Transverse colon (tissue), 4 donors: ENCODE results near the gene GCA. TPM values are rescaled to one million over a fixed set of nuclear protein-coding genes. Genes with fewer than 3 reads are reported as not detected.

Experiments
- DNase-seq: peaks from one replicate; pipeline ENCODE4 v3.0.0-alpha.2; 2019
- H3K27ac ChIP-seq, 4 donors: fragments of 200-600 bp; sonication (generic); 2 replicates each; pipeline ENCODE4 v1.5.1; 2016 to 2018; ENCODE audit warnings: inconsistent platforms in 4 of 4
- H3K27me3 ChIP-seq: fragments of 200-600 bp; sonication (generic); 2 replicates; pipeline ENCODE4 v1.5.1; 2017; ENCODE audit warnings: inconsistent platforms
- H3K36me3 ChIP-seq, 4 donors: fragments of 200-600 bp; sonication (generic); 2 replicates each; pipeline ENCODE4 v1.5.1; 2017 to 2019; ENCODE audit warnings: inconsistent platforms in 4 of 4
- H3K4me1 ChIP-seq, 4 donors: fragments of 200-600 bp; sonication (generic); 2 replicates each; pipeline ENCODE4 v1.5.1; 2017 to 2020; ENCODE audit warnings: inconsistent platforms in 4 of 4
- H3K4me3 ChIP-seq, 4 donors: fragments of 200-600 bp; sonication (generic); 1 replicate in 1 of 4; 2 replicates in 3 of 4; pipeline versions ENCODE4 v1.5.1 to v1.6.1; 2017 to 2019; ENCODE audit warnings: inconsistent platforms in 4 of 4
- H3K9me3 ChIP-seq, 2 donors: fragments of 200-600 bp; sonication (generic); 2 replicates each; pipeline ENCODE4 v1.5.1; 2017 to 2019; ENCODE audit warnings: inconsistent platforms in 2 of 2
- EP300 ChIP-seq: sonication (generic); formaldehyde crosslinking; IDR thresholded peaks from one replicate; pipeline ENCODE4 v1.6.1; 2017; ENCODE audit warnings: antibody characterized with exemption, low read depth
- POLR2A ChIP-seq: fragments of 450-650 bp; IDR thresholded peaks from one replicate; pipeline ENCODE4 v1.6.1; 2016; ENCODE audit warnings: antibody characterized with exemption, mild to moderate bottlenecking, moderate library complexity
- POLR2AphosphoS5 ChIP-seq, 3 donors: sonication (generic); formaldehyde crosslinking; IDR thresholded peaks; one replicate each; pipeline ENCODE4 v1.6.1; 2016; ENCODE audit warnings: antibody characterized with exemption in 3 of 3
- WGBS, 2 donors: methylation state at CpG; one replicate each; pipeline ENCODE4 v1.1.5; 2018; ENCODE audit warnings: low coverage in 1 of 2; 5-methylcytosine and 5-hydroxymethylcytosine counted together
- in situ Hi-C, 4 donors: fragments of 200-750 bp; cut with MboI; loops; one replicate each; pipeline versions ENCODE4 v1.15.0 to v1.15.1; 2017; ENCODE audit warnings: low sequenced_read_pairs in 3 of 4, low pct_ligation_motif_present in 1 of 4, low pct_unique_long_range_greater_than_20kb in 1 of 4
- intact Hi-C: fragments of 100-400 bp; cut with DNase I; formaldehyde crosslinking; loops from one replicate; pipeline ENCODE4 v1.15.1; 2023; ENCODE audit warnings: low total_unique reads
- total RNA-seq, 4 donors: library from RNA; depleted of rRNA; stranded (reverse); fragments of >200 nt; gene quantifications; one replicate each; pipeline ENCODE4 v1.1.0, GENCODE V29; 2016
- TF ChIP-seq, protein P1 (sequence below), 5 experiments: fragments of 200-600 bp in 3 of 5; fragments of 450-650 bp in 2 of 5; sonication (generic) in 3 of 5; IDR thresholded peaks; 1 replicate in 2 of 5; 2 replicates in 3 of 5; pipeline ENCODE4 v1.5.1; 2016 to 2017; ENCODE audit warnings: antibody characterized with exemption in 5 of 5, inconsistent platforms in 3 of 5, mild to moderate bottlenecking in 2 of 5, moderate library complexity in 1 of 5

The GCA gene
- total RNA-seq, 4 donors from 2014 or later = 7.5 to 25.8 (median 18.4) TPM; not detected in 1

DNA sequence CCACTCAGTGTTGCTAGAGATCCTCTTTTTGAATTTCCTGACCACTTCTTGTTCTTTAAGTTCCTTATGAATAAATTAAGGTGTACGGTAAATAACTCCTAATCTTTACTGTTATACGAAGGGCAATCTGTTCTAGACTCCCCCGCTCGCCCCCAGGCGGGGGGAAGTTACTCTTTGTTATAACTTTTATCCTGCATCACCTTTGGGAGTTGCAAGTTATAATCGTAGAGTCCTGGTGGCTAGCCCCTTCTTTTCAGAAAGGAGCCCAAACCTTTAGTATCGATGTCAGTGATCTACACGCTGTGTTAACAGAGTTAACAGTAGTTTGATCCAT is 652 bp downstream of the GCA start:
- H3K36me3 ChIP-seq = peaks cover 0 to 5% (median 2%) of the 10 kb centered on the region in 4 donors
- no peaks in the 10 kb centered on the region for H3K27me3 ChIP-seq
- H3K4me3 ChIP-seq = peak overlapping the region; percentile 44 to 90 (median 76)
- intact Hi-C loops = no loop called here
- TF ChIP-seq, protein P1, sequence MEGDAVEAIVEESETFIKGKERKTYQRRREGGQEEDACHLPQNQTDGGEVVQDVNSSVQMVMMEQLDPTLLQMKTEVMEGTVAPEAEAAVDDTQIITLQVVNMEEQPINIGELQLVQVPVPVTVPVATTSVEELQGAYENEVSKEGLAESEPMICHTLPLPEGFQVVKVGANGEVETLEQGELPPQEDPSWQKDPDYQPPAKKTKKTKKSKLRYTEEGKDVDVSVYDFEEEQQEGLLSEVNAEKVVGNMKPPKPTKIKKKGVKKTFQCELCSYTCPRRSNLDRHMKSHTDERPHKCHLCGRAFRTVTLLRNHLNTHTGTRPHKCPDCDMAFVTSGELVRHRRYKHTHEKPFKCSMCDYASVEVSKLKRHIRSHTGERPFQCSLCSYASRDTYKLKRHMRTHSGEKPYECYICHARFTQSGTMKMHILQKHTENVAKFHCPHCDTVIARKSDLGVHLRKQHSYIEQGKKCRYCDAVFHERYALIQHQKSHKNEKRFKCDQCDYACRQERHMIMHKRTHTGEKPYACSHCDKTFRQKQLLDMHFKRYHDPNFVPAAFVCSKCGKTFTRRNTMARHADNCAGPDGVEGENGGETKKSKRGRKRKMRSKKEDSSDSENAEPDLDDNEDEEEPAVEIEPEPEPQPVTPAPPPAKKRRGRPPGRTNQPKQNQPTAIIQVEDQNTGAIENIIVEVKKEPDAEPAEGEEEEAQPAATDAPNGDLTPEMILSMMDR (IDR thresholded peaks at IDR 0.05) = peak in 1 of 5 experiments; percentile 17
- no peak for TF ChIP-seq EP300
- no peak for TF ChIP-seq POLR2A
- peaks cover 0 to 12% (median 4%) of the 10 kb centered on the region in 4 donors for H3K4me1 ChIP-seq
- H3K9me3 ChIP-seq = no peaks in the 10 kb centered on the region
- 4 to 6% methylated on average over 6 to 8 of the region's 8 CpGs for WGBS, 2 donors
- in situ Hi-C loops = loop anchor here in 1 of 4 donors (25.0 kb wide), 1 partner anchor 357 kb away; no protein-coding TSS in a partner anchor
- peak overlapping the region; percentile 81 to 90 (median 88) for H3K27ac ChIP-seq
- DNase-seq = peak; percentile 16

DNA sequence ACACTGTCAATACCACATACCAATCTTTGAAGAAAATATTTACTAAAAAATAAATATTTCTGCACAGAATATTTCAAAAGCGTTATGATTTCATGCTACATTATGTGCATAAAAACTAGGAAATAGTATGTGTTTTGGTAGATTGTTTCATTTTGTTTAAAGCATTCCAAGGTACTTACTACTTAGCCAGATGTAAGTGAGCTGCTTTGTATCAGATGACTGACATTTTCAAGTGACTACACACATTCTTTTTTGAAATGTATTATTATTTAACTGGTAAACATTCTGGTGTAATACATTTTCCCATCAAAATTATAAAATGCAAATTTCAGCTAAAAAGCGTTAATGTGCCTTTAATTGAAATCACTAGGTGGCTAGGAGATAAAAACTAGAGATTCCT is 21.5 kb downstream of the GCA start:
- no peak for TF ChIP-seq POLR2A
- Histone ChIP-seq H3K4me1 (no peaks in the 10 kb centered on the region), H3K4me3 (no peak overlapping the region), H3K27ac (no peak overlapping the region), H3K27me3 (no peaks in the 10 kb centered on the region), H3K36me3 (no peaks in the 10 kb centered on the region), H3K9me3 (no peaks in the 10 kb centered on the region)
- in situ Hi-C loops (no loop called here), intact Hi-C loops (no loop called here)
- DNase-seq = no peak
- 77 to 85% methylated on average over 2 of the region's 2 CpGs for WGBS, 2 donors

DNA sequence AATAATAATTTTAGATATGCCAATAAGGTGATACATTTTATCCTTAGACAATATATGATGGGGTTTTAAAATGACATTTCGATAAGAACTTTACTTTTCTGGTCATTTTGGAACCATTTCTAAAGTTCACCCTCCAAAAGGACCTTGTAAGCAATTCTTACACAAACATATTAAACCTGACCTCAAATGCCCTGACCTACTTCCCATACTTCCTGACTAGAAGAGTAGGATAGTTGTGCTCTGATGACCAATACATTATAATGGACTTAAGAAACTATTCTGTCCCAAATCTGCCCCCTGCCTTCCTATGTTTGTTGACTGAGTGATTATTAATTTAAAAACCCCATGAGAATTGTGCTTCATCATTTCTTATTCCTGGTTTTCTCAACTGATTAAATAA is 24.6 kb downstream of the GCA start:
- H3K27me3 ChIP-seq = no peaks in the 10 kb centered on the region
- 83 to 86% methylated on average over 1 of the region's 1 CpG for WGBS, 2 donors
- TF ChIP-seq, protein P1 (IDR thresholded peaks at IDR 0.05) = no peak
- no peak for TF ChIP-seq EP300
- TF ChIP-seq POLR2A = no peak
- no peak for TF ChIP-seq POLR2AphosphoS5 (IDR thresholded peaks at IDR 0.05)
- H3K36me3 ChIP-seq = no peaks in the 10 kb centered on the region
- intact Hi-C loops = no loop called here
- H3K27ac ChIP-seq = no peak overlapping the region
- DNase-seq = no peak
- H3K9me3 ChIP-seq = no peaks in the 10 kb centered on the region
- in situ Hi-C loops = no loop called here
- H3K4me1 ChIP-seq = no peaks in the 10 kb centered on the region
- no peak overlapping the region for H3K4me3 ChIP-seq

DNA sequence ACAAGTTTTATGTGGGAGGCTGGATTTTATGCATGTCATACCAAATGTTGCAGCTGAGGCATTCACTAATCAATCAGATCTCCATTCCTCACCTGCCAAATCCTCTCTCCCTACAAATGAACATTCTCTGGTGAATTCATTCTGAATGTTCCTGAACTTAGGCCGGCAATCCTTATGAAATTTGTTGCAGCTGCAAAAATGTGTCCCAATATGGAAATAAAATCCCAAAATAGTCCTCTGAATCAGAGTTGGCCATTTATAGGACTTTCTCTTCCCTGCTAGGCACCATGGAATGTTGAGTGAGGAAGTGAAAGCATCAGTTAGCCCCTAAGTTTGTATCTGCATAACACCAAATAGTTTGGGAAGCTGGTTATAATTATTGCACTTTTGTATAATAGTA is 25.6 kb downstream of the GCA start:
- no peaks in the 10 kb centered on the region for H3K4me1 ChIP-seq
- no peaks in the 10 kb centered on the region for H3K36me3 ChIP-seq
- H3K4me3 ChIP-seq = no peak overlapping the region
- no peaks in the 10 kb centered on the region for H3K27me3 ChIP-seq
- TF ChIP-seq POLR2A (no peak), EP300 (no peak), POLR2AphosphoS5 (IDR thresholded peaks at IDR 0.05) (no peak)
- TF ChIP-seq, protein P1 (IDR thresholded peaks at IDR 0.05) = no peak
- WGBS, 2 donors = 52% methylated on average over 1 of the region's 1 CpG; no CpG with 5 or more reads in 1 of the 2 donors
- no peak for DNase-seq
- intact Hi-C loops = no loop called here
- in situ Hi-C loops = no loop called here
- H3K9me3 ChIP-seq = no peaks in the 10 kb centered on the region
- H3K27ac ChIP-seq = no peak overlapping the region

DNA sequence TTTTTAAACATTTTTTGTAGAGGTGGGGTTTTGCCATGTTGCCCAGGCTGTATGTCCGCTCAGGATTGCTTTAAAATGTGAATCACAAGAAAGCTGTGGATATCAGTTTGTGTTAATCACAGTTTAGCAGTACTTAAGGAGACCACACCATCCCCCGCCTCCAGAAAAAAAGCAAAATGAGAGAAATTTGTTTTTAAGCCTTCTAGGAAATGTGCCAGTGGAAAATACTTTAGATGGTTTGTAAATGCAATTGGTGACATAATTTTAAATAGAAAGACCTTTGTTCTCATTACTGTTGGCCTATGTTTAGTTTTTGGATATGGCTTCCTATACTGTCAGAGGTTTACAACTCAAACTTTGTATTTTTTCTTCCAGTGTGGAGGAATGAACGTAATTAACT is 27.0 kb downstream of the GCA start:
- in situ Hi-C loops = no loop called here
- intact Hi-C loops = no loop called here
- H3K4me1 ChIP-seq = no peaks in the 10 kb centered on the region
- no peaks in the 10 kb centered on the region for H3K9me3 ChIP-seq
- H3K27ac ChIP-seq = no peak overlapping the region
- no peak for TF ChIP-seq EP300
- TF ChIP-seq, protein P1 (IDR thresholded peaks at IDR 0.05) = no peak
- WGBS, 2 donors = 37 to 60% methylated on average over 2 to 3 of the region's 3 CpGs
- H3K27me3 ChIP-seq = no peaks in the 10 kb centered on the region
- no peak for DNase-seq
- H3K36me3 ChIP-seq = no peaks in the 10 kb centered on the region
- H3K4me3 ChIP-seq = no peak overlapping the region
